HG02970 (cell line): Measurements from ENCODE around the gene USP7.
"Not testable (repeated sequence)": the region's sequence is repeated elsewhere in the genome, so short reads cannot be mapped to it uniquely, and the experiment has no call there.

Source experiments
- ATAC-seq: cut with Tn5 transposase; IDR thresholded peaks from one replicate; pipeline ENCODE4 v1.9.1; 2021; ENCODE audit warnings: mild to moderate bottlenecking, moderate library complexity, moderate number of reproducible peaks; ENCODE audit not compliant: unreplicated experiment, low FRiP score

Gene USP7

GRCh38 chr16:8975039-8975438 is 11.3 kb upstream of the USP7 start:
- no peak for ATAC-seq

GRCh38 chr16:8972843-8973586 is 9.3 kb upstream of the USP7 start:
- no peak for ATAC-seq

GRCh38 chr16:8971416-8971815 is 7.7 kb upstream of the USP7 start:
- ATAC-seq, result no peak

GRCh38 chr16:8969202-8969897 is 5.6 kb upstream of the USP7 start:
- ATAC-seq, result not testable (repeated sequence)

GRCh38 chr16:8968054-8968453 is 4.3 kb upstream of the USP7 start:
- ATAC-seq, result not testable (repeated sequence)

GRCh38 chr16:8967132-8967821 is 3.6 kb upstream of the USP7 start:
- ATAC-seq, result no peak

GRCh38 chr16:8966817-8967131 is 3.1 kb upstream of the USP7 start:
- ATAC-seq, result no peak

- ATAC-seq, result no peak
These were observed 756 bp upstream of the USP7 start for GRCh38 chr16:8964462-8964861.

GRCh38 chr16:8963010-8963820 is 491 bp downstream of the USP7 start:
- peak; percentile 20 for ATAC-seq

GRCh38 chr16:8962393-8963009 is 1.2 kb downstream of the USP7 start:
- no peak for ATAC-seq

GRCh38 chr16:8961811-8962390 is 1.8 kb downstream of the USP7 start:
- ATAC-seq, result no peak

GRCh38 chr16:8960788-8961109 is 3.0 kb downstream of the USP7 start:
- no peak for ATAC-seq

- ATAC-seq, result no peak
These were observed 3.6 kb downstream of the USP7 start for GRCh38 chr16:8959921-8960787.

- no peak for ATAC-seq
These were observed 5.2 kb downstream of the USP7 start for GRCh38 chr16:8958344-8959167.

- ATAC-seq, result no peak
These were observed 6.1 kb downstream of the USP7 start for GRCh38 chr16:8957509-8958157.

- no peak for ATAC-seq
These were observed 6.7 kb downstream of the USP7 start for GRCh38 chr16:8957063-8957397.

GRCh38 chr16:8956265-8957062 is 7.2 kb downstream of the USP7 start:
- no peak for ATAC-seq
